Stimulated activated CD8-positive, alpha-beta memory T cell treated with anti-CD3 and anti-CD28 coated beads, Interleukin-4, amount 100 ng/mL, for 48 hours (primary cell): ENCODE measurements around the gene ANGPT4.
"Not testable (repeated sequence)": the region's sequence is repeated elsewhere in the genome, so short reads cannot be mapped to it uniquely, and the experiment has no call there.

Source experiments
- DNase-seq: peaks from one replicate; pipeline ENCODE4 v3.0.0-alpha.2; 2020

ANGPT4 gene

GRCh38 chr20:872855-873520, 43.1 kb downstream of the ANGPT4 start:
- no peak for DNase-seq

GRCh38 chr20:871948-872347, 44.2 kb downstream of the ANGPT4 start:
- DNase-seq: no peak

GRCh38 chr20:871436-871835, 44.7 kb downstream of the ANGPT4 start:
- no peak for DNase-seq

GRCh38 chr20:870758-871157, 45.4 kb downstream of the ANGPT4 start:
- no peak for DNase-seq

GRCh38 chr20:869606-870005, 46.5 kb downstream of the ANGPT4 start:
- DNase-seq: no peak

- no peak for DNase-seq
Measured at GRCh38 chr20:868279-868678, 47.9 kb downstream of the ANGPT4 start.

- DNase-seq: no peak
Measured at GRCh38 chr20:865440-865839, 50.7 kb downstream of the ANGPT4 start.

- DNase-seq: no peak
Measured at GRCh38 chr20:860891-861290, 55.2 kb downstream of the ANGPT4 start.

- no peak for DNase-seq
Measured at GRCh38 chr20:859751-860231, 56.3 kb downstream of the ANGPT4 start.

GRCh38 chr20:858011-858410, 58.1 kb downstream of the ANGPT4 start:
- no peak for DNase-seq

GRCh38 chr20:856361-856775, 59.8 kb downstream of the ANGPT4 start:
- peak; percentile 69 for DNase-seq

GRCh38 chr20:855466-856360, 60.4 kb downstream of the ANGPT4 start:
- no peak for DNase-seq

- DNase-seq: no peak
Measured at GRCh38 chr20:854601-855000, 61.5 kb downstream of the ANGPT4 start.

- no peak for DNase-seq
Measured at GRCh38 chr20:853406-853996, 62.6 kb downstream of the ANGPT4 start.

- DNase-seq: not testable (repeated sequence)
Measured at GRCh38 chr20:848731-849130, 67.4 kb downstream of the ANGPT4 start.

- no peak for DNase-seq
Measured at GRCh38 chr20:848193-848592, 67.9 kb downstream of the ANGPT4 start.

- peak; percentile 68 for DNase-seq
Measured at GRCh38 chr20:846894-847278, 69.2 kb downstream of the ANGPT4 start.

GRCh38 chr20:845941-846893, 69.9 kb downstream of the ANGPT4 start:
- peak; percentile 30 for DNase-seq

- DNase-seq: peak; percentile 39
Measured at GRCh38 chr20:845226-845868, 70.8 kb downstream of the ANGPT4 start.

- peak; percentile 88 for DNase-seq
Measured at GRCh38 chr20:844473-845225, 71.5 kb downstream of the ANGPT4 start.

GRCh38 chr20:843912-844311, 72.2 kb downstream of the ANGPT4 start:
- DNase-seq: no peak
